ENCODE results near the gene ING5.

The ING5 gene

GRCh38 chr2:241724975-241725870 is 23.4 kb downstream of the ING5 start:
- no peak overlapping the region for H3K27ac ChIP-seq
- no peak overlapping the region for H3K4me3 ChIP-seq
- no peak for DNase-seq (ENCODE audit: low spot score)
- no peak for TF ChIP-seq CTCF (IDR thresholded peaks at IDR 0.05)

- no peak overlapping the region for H3K27ac ChIP-seq
- no peak for TF ChIP-seq CTCF (IDR thresholded peaks at IDR 0.05)
- no peak for DNase-seq (ENCODE audit: low spot score)
- no peak overlapping the region for H3K4me3 ChIP-seq
Observed at GRCh38 chr2:241726459-241726858, 24.6 kb downstream of the ING5 start.

GRCh38 chr2:241728000-241728399 is 26.2 kb downstream of the ING5 start:
- Histone ChIP-seq H3K4me3 (no peak overlapping the region), H3K27ac (peak overlapping the region in 1 of 2 donors; percentile 67)
- DNase-seq (ENCODE audit: low spot score), result no peak
- no peak for TF ChIP-seq CTCF (IDR thresholded peaks at IDR 0.05)

- no peak for TF ChIP-seq CTCF (IDR thresholded peaks at IDR 0.05)
- Histone ChIP-seq H3K4me3 (no peak overlapping the region), H3K27ac (peak overlapping the region in 1 of 2 donors; percentile 67)
- no peak for DNase-seq (ENCODE audit: low spot score)
Observed at GRCh38 chr2:241728627-241729026, 26.8 kb downstream of the ING5 start.

GRCh38 chr2:241729868-241730267 is 28.0 kb downstream of the ING5 start:
- no peak overlapping the region for H3K27ac ChIP-seq
- no peak for TF ChIP-seq CTCF (IDR thresholded peaks at IDR 0.05)
- H3K4me3 ChIP-seq, result no peak overlapping the region
- no peak for DNase-seq (ENCODE audit: low spot score)

- no peak overlapping the region for H3K27ac ChIP-seq
- TF ChIP-seq CTCF (IDR thresholded peaks at IDR 0.05), result no peak
- no peak for DNase-seq (ENCODE audit: low spot score)
- no peak overlapping the region for H3K4me3 ChIP-seq
Observed at GRCh38 chr2:241730671-241731293, 28.9 kb downstream of the ING5 start.

Data from coronary artery (tissue), 2 donors.